Ectodermal cell (in vitro differentiated cells): ENCODE data around the gene MALRD1.

Source experiments
- H3K27ac ChIP-seq: 2 replicates; pipeline ENCODE4 v1.7.0; 2013; ENCODE audit warnings: mild to moderate bottlenecking, low read depth, low read length; ENCODE audit not compliant: insufficient read depth, poor library complexity, severe bottlenecking
- H3K27me3 ChIP-seq: 2 replicates; pipeline ENCODE4 v1.7.0; 2013; ENCODE audit warnings: mild to moderate bottlenecking, low read length; ENCODE audit not compliant: insufficient read depth, control insufficient read depth, poor library complexity, severe bottlenecking
- H3K36me3 ChIP-seq: one replicate; pipeline ENCODE4 v1.7.0; 2013; ENCODE audit warnings: low read length; ENCODE audit not compliant: control insufficient read depth, insufficient read depth
- H3K4me1 ChIP-seq: one replicate; pipeline ENCODE4 v1.7.0; 2013; ENCODE audit warnings: low read length; ENCODE audit not compliant: control insufficient read depth, insufficient read depth
- H3K4me3 ChIP-seq: 2 replicates; pipeline ENCODE4 v1.7.0; 2013; ENCODE audit warnings: low read depth, low read length, control low read depth; ENCODE audit not compliant: insufficient read depth
- H3K9me3 ChIP-seq: 2 replicates; pipeline ENCODE4 v1.7.0; 2013; ENCODE audit warnings: mild to moderate bottlenecking, low read length, moderate library complexity; ENCODE audit not compliant: control insufficient read depth
- WGBS, 2 experiments: methylation state at CpG; one replicate each; pipeline ENCODE4 v1.1.7; 2013; ENCODE audit warnings: missing lambda C conversion rate in 2 of 2; 5-methylcytosine and 5-hydroxymethylcytosine counted together

The MALRD1 gene

GRCh38 chr10:19668116-19668515 lies 619.5 kb downstream of the MALRD1 start:
- H3K27ac ChIP-seq, result no peak overlapping the region
- H3K9me3 ChIP-seq, result no peaks in the 10 kb centered on the region
- H3K4me1 ChIP-seq, result no peaks in the 10 kb centered on the region
- no peaks in the 10 kb centered on the region for H3K27me3 ChIP-seq
- H3K4me3 ChIP-seq, result no peak overlapping the region
- H3K36me3 ChIP-seq, result no peaks in the 10 kb centered on the region
- 95 to 96% methylated on average over 4 to 5 of the region's 5 CpGs for WGBS, 2 experiments

- Histone ChIP-seq H3K27me3 (no peaks in the 10 kb centered on the region), H3K27ac (no peak overlapping the region), H3K9me3 (no peaks in the 10 kb centered on the region), H3K4me1 (no peaks in the 10 kb centered on the region), H3K36me3 (no peaks in the 10 kb centered on the region), H3K4me3 (no peak overlapping the region)
- WGBS, 2 experiments, result 91 to 96% methylated on average over 4 of the region's 4 CpGs
Measured at GRCh38 chr10:19676063-19676462, 627.5 kb downstream of the MALRD1 start.

GRCh38 chr10:19683356-19683755 lies 634.8 kb downstream of the MALRD1 start:
- peak overlapping the region; percentile 63 for H3K27ac ChIP-seq
- WGBS, 2 experiments, result 91 to 93% methylated on average over 2 of the region's 3 CpGs
- H3K4me3 ChIP-seq, result no peak overlapping the region
- H3K27me3 ChIP-seq, result no peaks in the 10 kb centered on the region
- no peaks in the 10 kb centered on the region for H3K36me3 ChIP-seq
- H3K4me1 ChIP-seq, result peaks cover 4% of the 10 kb centered on the region
- no peaks in the 10 kb centered on the region for H3K9me3 ChIP-seq

GRCh38 chr10:19683960-19684359 lies 635.4 kb downstream of the MALRD1 start:
- H3K4me3 ChIP-seq, result no peak overlapping the region
- H3K9me3 ChIP-seq, result no peaks in the 10 kb centered on the region
- peaks cover 4% of the 10 kb centered on the region for H3K4me1 ChIP-seq
- H3K27me3 ChIP-seq, result no peaks in the 10 kb centered on the region
- H3K27ac ChIP-seq, result no peak overlapping the region
- no peaks in the 10 kb centered on the region for H3K36me3 ChIP-seq
- WGBS, 2 experiments, result 86 to 94% methylated on average over 4 of the region's 5 CpGs

- Histone ChIP-seq H3K9me3 (no peaks in the 10 kb centered on the region), H3K4me1 (peaks cover 1% of the 10 kb centered on the region), H3K27ac (no peak overlapping the region), H3K4me3 (no peak overlapping the region), H3K27me3 (no peaks in the 10 kb centered on the region), H3K36me3 (no peaks in the 10 kb centered on the region)
- 87 to 93% methylated on average over 3 of the region's 3 CpGs for WGBS, 2 experiments
Measured at GRCh38 chr10:19688344-19688743, 639.7 kb downstream of the MALRD1 start.

GRCh38 chr10:19689231-19689630 lies 640.6 kb downstream of the MALRD1 start:
- no peaks in the 10 kb centered on the region for H3K4me1 ChIP-seq
- no peak overlapping the region for H3K4me3 ChIP-seq
- H3K36me3 ChIP-seq, result no peaks in the 10 kb centered on the region
- 74 to 93% methylated on average over 2 of the region's 3 CpGs for WGBS, 2 experiments
- no peaks in the 10 kb centered on the region for H3K27me3 ChIP-seq
- no peaks in the 10 kb centered on the region for H3K9me3 ChIP-seq
- H3K27ac ChIP-seq, result no peak overlapping the region

GRCh38 chr10:19699299-19699698 lies 650.7 kb downstream of the MALRD1 start:
- H3K9me3 ChIP-seq, result no peaks in the 10 kb centered on the region
- no peaks in the 10 kb centered on the region for H3K27me3 ChIP-seq
- no peaks in the 10 kb centered on the region for H3K4me1 ChIP-seq
- 86 to 88% methylated on average over 3 of the region's 3 CpGs for WGBS, 2 experiments
- no peaks in the 10 kb centered on the region for H3K36me3 ChIP-seq
- H3K27ac ChIP-seq, result no peak overlapping the region
- no peak overlapping the region for H3K4me3 ChIP-seq

- no peak overlapping the region for H3K27ac ChIP-seq
- WGBS, 2 experiments, result 92 to 96% methylated on average over 3 of the region's 4 CpGs
- H3K4me3 ChIP-seq, result no peak overlapping the region
- H3K27me3 ChIP-seq, result no peaks in the 10 kb centered on the region
- H3K36me3 ChIP-seq, result no peaks in the 10 kb centered on the region
- no peaks in the 10 kb centered on the region for H3K9me3 ChIP-seq
- no peaks in the 10 kb centered on the region for H3K4me1 ChIP-seq
Measured at GRCh38 chr10:19701427-19702052, 652.9 kb downstream of the MALRD1 start.

- H3K4me3 ChIP-seq, result no peak overlapping the region
- H3K27me3 ChIP-seq, result no peaks in the 10 kb centered on the region
- H3K4me1 ChIP-seq, result no peaks in the 10 kb centered on the region
- no peaks in the 10 kb centered on the region for H3K36me3 ChIP-seq
- WGBS, 2 experiments, result 96% methylated on average over 1 of the region's 2 CpGs
- H3K27ac ChIP-seq, result no peak overlapping the region
- H3K9me3 ChIP-seq, result no peaks in the 10 kb centered on the region
Measured at GRCh38 chr10:19702215-19702614, 653.6 kb downstream of the MALRD1 start.

- 76 to 100% methylated on average over 1 of the region's 2 CpGs for WGBS, 2 experiments
- H3K27ac ChIP-seq, result no peak overlapping the region
Measured at GRCh38 chr10:19704544-19704943, 655.9 kb downstream of the MALRD1 start.

GRCh38 chr10:19705250-19705649 lies 656.6 kb downstream of the MALRD1 start:
- no peak overlapping the region for H3K27ac ChIP-seq
- no peaks in the 10 kb centered on the region for H3K36me3 ChIP-seq
- H3K9me3 ChIP-seq, result no peaks in the 10 kb centered on the region
- no peaks in the 10 kb centered on the region for H3K4me1 ChIP-seq
- 91 to 92% methylated on average over 6 of the region's 6 CpGs for WGBS, 2 experiments
- no peaks in the 10 kb centered on the region for H3K27me3 ChIP-seq
- no peak overlapping the region for H3K4me3 ChIP-seq

More at GRCh38 chr10:19704544-19704943, 655.9 kb downstream of the MALRD1 start:
- H3K27me3 ChIP-seq, result no peaks in the 10 kb centered on the region
- H3K4me1 ChIP-seq, result no peaks in the 10 kb centered on the region
- H3K9me3 ChIP-seq, result no peaks in the 10 kb centered on the region
- no peaks in the 10 kb centered on the region for H3K36me3 ChIP-seq
- no peak overlapping the region for H3K4me3 ChIP-seq
